ENCODE data around the gene PNRC1. TPM values are rescaled to one million over a fixed set of nuclear protein-coding genes. Genes with fewer than 3 reads are reported as not detected.
A peak's percentile ranks its signal among the peaks of the same experiment; 100 is the strongest.
"Not testable (repeated sequence)": the region's sequence is repeated elsewhere in the genome, so short reads cannot be mapped to it uniquely, and the experiment has no call there.

PNRC1 gene
- total and polyA plus RNA-seq, 2 donors from 2014 or later = 72.0 to 232 TPM

DNA sequence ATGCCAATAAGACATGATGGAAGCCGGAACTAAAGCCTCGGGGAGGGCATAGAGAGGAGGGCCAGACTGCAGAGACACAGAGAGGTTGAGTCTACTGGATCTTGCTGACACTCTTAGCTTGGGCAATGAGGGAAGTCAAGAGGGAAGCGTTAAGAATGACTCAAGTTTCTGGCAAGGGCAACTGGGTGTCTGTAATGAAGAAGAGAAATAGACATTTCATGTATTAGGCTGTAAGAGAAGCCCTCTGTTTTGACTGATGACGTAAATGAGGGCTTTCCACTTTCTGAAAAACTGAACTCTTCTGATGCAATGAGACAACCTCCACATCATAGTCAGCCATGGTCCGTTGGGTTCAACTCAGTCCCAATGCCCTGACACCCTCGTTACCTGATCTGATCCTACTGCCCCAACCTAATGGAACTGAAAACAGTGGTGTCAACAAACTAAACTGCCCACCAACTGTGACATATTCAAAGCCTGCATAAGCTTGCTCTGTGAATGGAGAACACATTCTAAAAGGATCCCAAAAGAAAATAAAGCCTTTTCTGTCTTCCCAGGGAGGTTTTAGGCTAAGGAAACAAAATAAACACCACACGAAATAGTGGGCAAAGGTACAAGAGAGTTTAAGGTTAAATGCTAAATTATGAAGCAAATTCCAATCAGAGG, 45.8 kb upstream of the PNRC1 start:
- TF ChIP-seq, protein P1, sequence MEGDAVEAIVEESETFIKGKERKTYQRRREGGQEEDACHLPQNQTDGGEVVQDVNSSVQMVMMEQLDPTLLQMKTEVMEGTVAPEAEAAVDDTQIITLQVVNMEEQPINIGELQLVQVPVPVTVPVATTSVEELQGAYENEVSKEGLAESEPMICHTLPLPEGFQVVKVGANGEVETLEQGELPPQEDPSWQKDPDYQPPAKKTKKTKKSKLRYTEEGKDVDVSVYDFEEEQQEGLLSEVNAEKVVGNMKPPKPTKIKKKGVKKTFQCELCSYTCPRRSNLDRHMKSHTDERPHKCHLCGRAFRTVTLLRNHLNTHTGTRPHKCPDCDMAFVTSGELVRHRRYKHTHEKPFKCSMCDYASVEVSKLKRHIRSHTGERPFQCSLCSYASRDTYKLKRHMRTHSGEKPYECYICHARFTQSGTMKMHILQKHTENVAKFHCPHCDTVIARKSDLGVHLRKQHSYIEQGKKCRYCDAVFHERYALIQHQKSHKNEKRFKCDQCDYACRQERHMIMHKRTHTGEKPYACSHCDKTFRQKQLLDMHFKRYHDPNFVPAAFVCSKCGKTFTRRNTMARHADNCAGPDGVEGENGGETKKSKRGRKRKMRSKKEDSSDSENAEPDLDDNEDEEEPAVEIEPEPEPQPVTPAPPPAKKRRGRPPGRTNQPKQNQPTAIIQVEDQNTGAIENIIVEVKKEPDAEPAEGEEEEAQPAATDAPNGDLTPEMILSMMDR (IDR thresholded peaks at IDR 0.05; ENCODE audit: borderline replicate concordance, extremely low read depth, insufficient read depth) = no peak
- H3K27ac ChIP-seq (ENCODE audit: low read depth in 2 of 2, low read length in 2 of 2) = peak overlapping the region; percentile 88 to 91
- H3K9ac ChIP-seq (ENCODE audit: low read length in 3 of 3) = peak overlapping the region in 1 of 3 donors; percentile 51
- intact Hi-C loops (cut with DNase I) = no loop called here
- no peaks in the 10 kb centered on the region for H3K36me3 ChIP-seq (ENCODE audit: control insufficient read depth in 2 of 3, insufficient read depth in 3 of 3, low read length in 3 of 3)
- DNase-seq (peak in 1 of 5 donors; percentile 26), FAIRE-seq (no peak)
- no peaks in the 10 kb centered on the region for H3K27me3 ChIP-seq (ENCODE audit: control insufficient read depth, insufficient read depth, low read length)
- H3K9me3 ChIP-seq (ENCODE audit: control insufficient read depth in 2 of 3, insufficient read depth in 1 of 3, low read length in 3 of 3) = peaks cover 0 to 5% (median 0%) of the 10 kb centered on the region in 3 donors
- peaks cover 8 to 10% (median 10%) of the 10 kb centered on the region in 3 donors for H3K4me1 ChIP-seq (ENCODE audit: control insufficient read depth in 2 of 3, insufficient read depth in 2 of 3, low read depth in 1 of 3, low read length in 3 of 3)
- H3K4me3 ChIP-seq (ENCODE audit: low read length in 3 of 3) = peak overlapping the region in 2 of 3 donors; percentile 13 to 38

DNA sequence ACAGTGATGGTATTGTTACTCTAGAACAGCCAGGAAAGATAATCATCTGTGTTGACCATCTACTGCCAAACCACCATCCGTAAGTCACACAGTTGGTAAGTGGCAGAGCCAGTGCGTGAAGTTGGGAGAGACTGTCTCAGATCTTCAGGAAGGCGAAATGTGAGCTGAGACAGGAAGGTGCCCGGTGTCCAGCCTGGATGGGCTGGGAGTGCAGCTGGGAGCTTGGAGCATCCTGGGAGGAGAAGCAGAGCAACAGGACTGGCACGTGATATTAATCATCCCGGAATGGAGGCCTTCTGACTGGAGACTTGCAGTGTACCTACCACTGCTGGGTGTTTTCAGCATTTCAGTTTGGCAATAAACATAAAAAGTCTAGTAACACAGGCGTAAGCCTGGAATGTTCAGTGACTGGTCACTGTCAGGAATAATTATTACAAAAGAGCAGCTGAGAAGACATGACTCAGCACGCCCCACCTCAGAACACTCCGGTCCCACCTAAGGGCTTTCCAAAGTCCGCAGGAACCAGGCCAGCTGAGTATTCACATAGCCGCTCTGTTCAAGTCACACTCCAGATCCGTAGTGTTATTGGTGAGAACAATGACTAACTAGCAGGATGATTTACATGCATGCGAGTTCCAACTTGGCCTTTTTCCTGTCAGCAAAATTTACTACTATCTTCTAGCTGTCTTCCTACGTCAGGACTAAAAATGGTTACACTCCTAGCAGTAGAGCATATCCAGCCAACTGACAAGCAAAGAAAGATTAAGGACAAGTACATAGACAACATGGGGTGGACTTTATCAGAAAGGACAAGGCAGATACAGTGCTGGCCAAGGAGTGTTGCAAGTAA, 45.1 kb upstream of the PNRC1 start:
- FAIRE-seq (no peak), DNase-seq (peak; percentile 50 to 92 (median 86))
- H3K4me1 ChIP-seq (ENCODE audit: control insufficient read depth in 2 of 3, insufficient read depth in 2 of 3, low read depth in 1 of 3, low read length in 3 of 3) = peaks cover 8 to 10% (median 10%) of the 10 kb centered on the region in 3 donors
- peaks cover 0 to 5% (median 0%) of the 10 kb centered on the region in 3 donors for H3K9me3 ChIP-seq (ENCODE audit: control insufficient read depth in 2 of 3, insufficient read depth in 1 of 3, low read length in 3 of 3)
- intact Hi-C loops (cut with DNase I) = no loop called here
- H3K27me3 ChIP-seq (ENCODE audit: control insufficient read depth, insufficient read depth, low read length) = no peaks in the 10 kb centered on the region
- TF ChIP-seq, protein P1 (IDR thresholded peaks at IDR 0.05; ENCODE audit: borderline replicate concordance, extremely low read depth, insufficient read depth) = no peak
- peak overlapping the region in 2 of 3 donors; percentile 4 to 51 for H3K9ac ChIP-seq (ENCODE audit: low read length in 3 of 3)
- H3K4me3 ChIP-seq (ENCODE audit: low read length in 3 of 3) = peak overlapping the region; percentile 26 to 40 (median 38)
- H3K27ac ChIP-seq (ENCODE audit: low read depth in 2 of 2, low read length in 2 of 2) = peak overlapping the region; percentile 88 to 91
- H3K36me3 ChIP-seq (ENCODE audit: control insufficient read depth in 2 of 3, insufficient read depth in 3 of 3, low read length in 3 of 3) = no peaks in the 10 kb centered on the region

DNA sequence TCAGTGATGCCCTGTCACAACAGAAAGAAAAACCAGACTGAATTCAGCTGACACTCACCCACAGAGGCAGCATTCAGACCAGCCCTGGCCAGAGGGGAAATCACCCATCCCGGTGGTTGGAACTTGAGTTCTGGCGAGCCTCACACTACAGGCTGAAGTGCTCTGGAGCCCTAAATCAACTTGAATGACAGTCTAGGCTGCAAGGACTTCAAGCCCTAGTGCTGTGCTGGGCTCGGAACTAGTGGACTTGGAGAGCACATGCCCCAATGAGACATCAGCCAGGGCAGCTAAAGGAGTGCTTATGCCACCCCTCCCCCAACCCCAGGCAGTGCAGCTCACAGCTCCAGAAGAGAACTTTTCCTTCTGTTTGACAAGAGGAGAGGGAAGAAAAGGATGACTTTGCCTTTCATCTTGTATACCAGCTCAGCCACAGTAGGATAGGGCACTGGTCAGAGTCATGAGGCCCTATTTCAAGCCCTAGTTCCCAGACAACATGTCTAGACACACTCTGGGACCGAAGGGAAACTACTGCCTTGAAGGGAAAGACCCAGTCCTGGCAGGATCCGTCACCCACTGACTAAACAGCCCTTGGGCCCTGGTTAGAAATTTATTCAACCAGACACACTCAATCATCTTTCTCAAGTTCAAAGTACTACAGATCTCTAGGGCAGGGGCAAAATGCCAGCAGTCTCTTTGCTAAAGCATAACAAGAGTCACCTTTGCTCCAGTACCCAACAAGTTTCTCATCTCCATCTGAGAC, 43.2 kb upstream of the PNRC1 start:
- H3K4me1 ChIP-seq (ENCODE audit: control insufficient read depth in 2 of 3, insufficient read depth in 2 of 3, low read depth in 1 of 3, low read length in 3 of 3) = peaks cover 8 to 10% (median 10%) of the 10 kb centered on the region in 3 donors
- peak overlapping the region in 2 of 3 donors; percentile 23 to 47 for H3K4me3 ChIP-seq (ENCODE audit: low read length in 3 of 3)
- H3K27ac ChIP-seq (ENCODE audit: low read depth in 2 of 2, low read length in 2 of 2) = peak overlapping the region; percentile 80 to 93
- H3K9me3 ChIP-seq (ENCODE audit: control insufficient read depth in 2 of 3, insufficient read depth in 1 of 3, low read length in 3 of 3) = peaks cover 0 to 5% (median 0%) of the 10 kb centered on the region in 3 donors
- H3K36me3 ChIP-seq (ENCODE audit: control insufficient read depth in 2 of 3, insufficient read depth in 3 of 3, low read length in 3 of 3) = no peaks in the 10 kb centered on the region
- H3K9ac ChIP-seq (ENCODE audit: low read length in 3 of 3) = peak overlapping the region in 1 of 3 donors; percentile 43
- intact Hi-C loops (cut with DNase I) = no loop called here
- FAIRE-seq = no peak
- TF ChIP-seq, protein P1 (IDR thresholded peaks at IDR 0.05; ENCODE audit: borderline replicate concordance, extremely low read depth, insufficient read depth) = no peak
- no peak for DNase-seq
- H3K27me3 ChIP-seq (ENCODE audit: control insufficient read depth, insufficient read depth, low read length) = no peaks in the 10 kb centered on the region

DNA sequence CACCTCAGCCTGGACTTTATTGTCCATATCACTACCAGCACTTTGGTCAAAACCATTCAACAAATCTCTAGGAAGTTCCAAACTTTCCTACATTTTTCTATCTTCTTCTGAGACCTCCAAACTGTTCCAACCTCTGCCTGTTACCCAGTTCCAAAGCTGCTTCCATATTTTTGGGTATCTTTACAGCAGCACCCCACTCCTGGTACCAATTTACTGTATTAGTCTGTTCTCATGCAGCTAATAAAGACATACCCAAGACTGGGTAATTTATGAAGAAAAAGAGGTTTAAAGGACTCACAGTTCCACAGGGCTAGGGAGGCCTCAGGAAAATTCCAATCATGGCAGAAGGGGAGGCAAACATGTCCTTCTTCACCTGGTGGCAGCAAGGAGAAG, 42.7 kb upstream of the PNRC1 start:
- H3K27me3 ChIP-seq (ENCODE audit: control insufficient read depth, insufficient read depth, low read length); H3K9me3 ChIP-seq (ENCODE audit: control insufficient read depth in 2 of 3, insufficient read depth in 1 of 3, low read length in 3 of 3); DNase-seq; H3K9ac ChIP-seq (ENCODE audit: low read length in 3 of 3); FAIRE-seq; H3K36me3 ChIP-seq (ENCODE audit: control insufficient read depth in 2 of 3, insufficient read depth in 3 of 3, low read length in 3 of 3); intact Hi-C loops (cut with DNase I); H3K4me3 ChIP-seq (ENCODE audit: low read length in 3 of 3): not testable (repeated sequence)
- peak overlapping the region in 1 of 2 donors; percentile 15 for H3K27ac ChIP-seq (ENCODE audit: low read depth in 2 of 2, low read length in 2 of 2)
- H3K4me1 ChIP-seq (ENCODE audit: control insufficient read depth in 2 of 3, insufficient read depth in 2 of 3, low read depth in 1 of 3, low read length in 3 of 3) = peaks cover 8 to 10% (median 10%) of the 10 kb centered on the region in 3 donors
